ENCODE results near the gene CD163.
"Not testable (repeated sequence)": the region's sequence is repeated elsewhere in the genome, so short reads cannot be mapped to it uniquely, and the experiment has no call there.

CD163 gene

DNA sequence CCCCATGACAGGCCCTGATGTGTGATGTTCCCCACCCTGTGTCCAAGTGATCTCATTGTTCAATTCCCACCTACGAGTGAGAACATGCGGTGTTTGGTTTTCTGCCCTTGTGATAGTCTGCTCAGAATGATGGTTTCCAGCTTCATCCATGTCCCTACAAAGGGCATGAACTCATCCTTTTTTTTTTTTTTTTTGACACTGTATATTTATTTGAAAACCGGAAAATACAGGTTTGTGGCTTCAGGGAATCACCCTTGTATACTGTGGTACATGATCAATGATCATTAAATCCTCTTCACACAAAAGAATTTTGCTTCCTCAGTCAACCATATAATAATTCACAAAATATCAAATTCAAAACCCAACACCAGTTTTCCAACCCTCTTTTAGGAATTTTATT, 66.1 kb downstream of the CD163 start:
- not testable (repeated sequence) for H3K36me3 Mint-ChIP-seq; H3K9me3 Mint-ChIP-seq (ENCODE audit: low read depth); H3K4me3 Mint-ChIP-seq; H3K4me1 Mint-ChIP-seq (ENCODE audit: low read depth); H3K27ac Mint-ChIP-seq
- H3K27me3 Mint-ChIP-seq: peaks cover 18% of the 10 kb centered on the region

DNA sequence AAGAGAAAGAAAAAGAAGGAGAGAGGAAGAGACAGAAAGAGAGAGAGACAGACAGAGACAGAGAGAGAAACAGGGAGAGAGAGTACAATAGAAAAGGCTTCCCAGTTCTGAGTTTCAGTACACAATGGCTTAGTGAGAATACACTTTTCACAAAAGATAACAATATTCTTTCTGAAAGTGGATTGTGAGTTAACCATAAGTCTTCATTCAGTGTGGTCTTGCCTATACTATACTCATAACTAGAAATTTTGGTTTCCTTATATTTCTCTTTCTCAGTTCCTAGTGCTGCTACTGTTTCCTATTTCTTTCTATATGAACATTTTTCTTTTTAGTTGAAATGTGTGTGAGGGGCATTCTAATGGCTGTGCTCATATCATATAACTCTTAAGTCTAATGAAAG, 68.9 kb downstream of the CD163 start:
- Mint-ChIP-seq H3K9me3 (ENCODE audit: low read depth) (no peaks in the 10 kb centered on the region), H3K27ac (no peak overlapping the region), H3K36me3 (no peaks in the 10 kb centered on the region), H3K4me1 (ENCODE audit: low read depth) (peaks cover 2% of the 10 kb centered on the region), H3K27me3 (peaks cover 11% of the 10 kb centered on the region), H3K4me3 (no peak overlapping the region)

DNA sequence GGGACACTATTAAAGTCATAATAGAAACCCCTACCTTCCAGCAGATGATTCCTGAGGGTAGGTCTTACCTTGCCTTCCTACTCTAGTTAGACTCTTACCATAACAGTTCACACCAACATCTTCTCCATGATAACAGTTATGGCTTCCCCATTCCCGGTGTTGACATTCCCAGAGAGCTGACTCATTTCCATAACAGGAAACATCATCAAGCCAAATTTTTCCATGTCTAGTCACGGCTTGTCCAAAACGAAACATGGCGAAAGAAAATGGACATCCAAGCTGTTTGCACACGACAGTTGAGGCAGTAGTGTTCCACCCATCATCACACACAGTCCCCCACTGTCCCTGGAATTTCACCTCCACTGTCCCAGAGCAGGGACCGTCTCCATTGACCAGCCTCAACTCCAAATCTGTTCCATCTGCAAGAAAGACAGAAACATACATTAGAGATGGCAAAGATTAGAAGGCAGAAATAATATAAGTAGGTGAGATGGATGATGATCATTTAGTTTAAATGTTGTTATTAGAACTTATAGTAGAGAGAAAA, 70.2 kb downstream of the CD163 start:
- H3K4me3 Mint-ChIP-seq: no peak overlapping the region
- no peaks in the 10 kb centered on the region for H3K4me1 Mint-ChIP-seq (ENCODE audit: low read depth)
- no peak overlapping the region for H3K27ac Mint-ChIP-seq
- H3K27me3 Mint-ChIP-seq: peaks cover 4% of the 10 kb centered on the region
- no peaks in the 10 kb centered on the region for H3K9me3 Mint-ChIP-seq (ENCODE audit: low read depth)
- no peaks in the 10 kb centered on the region for H3K36me3 Mint-ChIP-seq

DNA sequence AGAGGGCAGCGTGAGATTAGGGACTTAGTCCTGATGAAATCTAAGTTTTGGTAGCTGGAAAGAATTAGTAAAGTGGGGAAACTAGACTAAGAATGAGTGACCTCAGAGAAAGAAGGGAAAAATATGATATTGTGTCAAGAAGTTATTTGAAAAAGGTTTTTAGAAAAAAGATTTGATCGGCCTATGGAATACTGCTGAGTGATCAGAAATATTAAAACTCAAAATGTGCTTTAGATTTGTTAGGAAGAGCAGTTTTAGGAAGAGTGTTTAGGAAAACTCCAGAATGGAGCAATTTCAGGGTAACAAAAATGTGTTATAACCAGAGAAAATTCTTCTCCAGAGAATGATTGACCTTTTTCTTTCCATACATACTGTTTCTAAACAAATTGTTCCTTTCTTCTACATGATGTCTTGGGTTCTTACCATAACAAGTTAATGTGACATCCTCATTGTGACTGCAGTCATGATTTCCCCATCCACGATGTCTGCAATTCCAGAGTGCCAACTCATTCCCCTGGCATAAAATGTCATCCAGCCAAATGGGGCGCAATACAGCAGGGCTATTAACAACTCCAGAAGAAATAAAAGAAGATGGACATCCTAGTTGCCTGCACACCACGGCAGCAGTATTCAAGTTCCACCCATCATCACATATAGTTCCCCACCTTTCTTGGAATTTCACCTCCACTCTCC, 71.4 kb downstream of the CD163 start:
- Mint-ChIP-seq H3K4me3 (no peak overlapping the region), H3K36me3 (no peaks in the 10 kb centered on the region), H3K9me3 (ENCODE audit: low read depth) (no peaks in the 10 kb centered on the region), H3K27ac (no peak overlapping the region), H3K4me1 (ENCODE audit: low read depth) (no peaks in the 10 kb centered on the region), H3K27me3 (peaks cover 2% of the 10 kb centered on the region)

All from activated naive CD8-positive, alpha-beta T cell (primary cell).